ENCODE results near the gene BEND3.

The BEND3 gene

GRCh38 chr6:107083047-107083768, 32.1 kb downstream of the BEND3 start:
- Histone ChIP-seq H3K4me3 (ENCODE audit: low read length) (no peak overlapping the region), H3K36me3 (replicated peaks; ENCODE audit: insufficient read depth, low read length) (no peaks in the 10 kb centered on the region), H3K9ac (ENCODE audit: low read length) (no peak overlapping the region), H3K4me1 (ENCODE audit: low read length) (no peaks in the 10 kb centered on the region), H3K9me2 (replicated peaks; ENCODE audit: insufficient read depth, low read length) (no peaks in the 10 kb centered on the region), H3K9me3 (replicated peaks; ENCODE audit: insufficient read depth, low read length) (no peaks in the 10 kb centered on the region), H3K27ac (ENCODE audit: low read length) (no peak overlapping the region), H3K27me3 (replicated peaks; ENCODE audit: insufficient read depth, low read length) (no peaks in the 10 kb centered on the region), H3F3A (ENCODE audit: insufficient read depth, low read length) (no peaks in the 10 kb centered on the region), H3K79me2 (ENCODE audit: low read length) (no peaks in the 10 kb centered on the region), H4K20me1 (ENCODE audit: insufficient read depth, low read length) (no peaks in the 10 kb centered on the region), H3K4me2 (ENCODE audit: low read depth, low read length) (no peak overlapping the region), H2AFZ (ENCODE audit: low read length) (no peak overlapping the region)
- no peak for DNase-seq
- TF ChIP-seq EZH2 (optimal IDR thresholded peaks at IDR 0.05; ENCODE audit: low read depth, low read length): no peak
- TF ChIP-seq, protein P1, sequence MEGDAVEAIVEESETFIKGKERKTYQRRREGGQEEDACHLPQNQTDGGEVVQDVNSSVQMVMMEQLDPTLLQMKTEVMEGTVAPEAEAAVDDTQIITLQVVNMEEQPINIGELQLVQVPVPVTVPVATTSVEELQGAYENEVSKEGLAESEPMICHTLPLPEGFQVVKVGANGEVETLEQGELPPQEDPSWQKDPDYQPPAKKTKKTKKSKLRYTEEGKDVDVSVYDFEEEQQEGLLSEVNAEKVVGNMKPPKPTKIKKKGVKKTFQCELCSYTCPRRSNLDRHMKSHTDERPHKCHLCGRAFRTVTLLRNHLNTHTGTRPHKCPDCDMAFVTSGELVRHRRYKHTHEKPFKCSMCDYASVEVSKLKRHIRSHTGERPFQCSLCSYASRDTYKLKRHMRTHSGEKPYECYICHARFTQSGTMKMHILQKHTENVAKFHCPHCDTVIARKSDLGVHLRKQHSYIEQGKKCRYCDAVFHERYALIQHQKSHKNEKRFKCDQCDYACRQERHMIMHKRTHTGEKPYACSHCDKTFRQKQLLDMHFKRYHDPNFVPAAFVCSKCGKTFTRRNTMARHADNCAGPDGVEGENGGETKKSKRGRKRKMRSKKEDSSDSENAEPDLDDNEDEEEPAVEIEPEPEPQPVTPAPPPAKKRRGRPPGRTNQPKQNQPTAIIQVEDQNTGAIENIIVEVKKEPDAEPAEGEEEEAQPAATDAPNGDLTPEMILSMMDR (IDR thresholded peaks at IDR 0.05; ENCODE audit: low read length): no peak
- no peak for TF ChIP-seq EZH2phosphoT487 (IDR thresholded peaks at IDR 0.05; ENCODE audit: low read length)

- Histone ChIP-seq H3F3A (ENCODE audit: insufficient read depth, low read length) (no peaks in the 10 kb centered on the region), H3K9ac (ENCODE audit: low read length) (no peak overlapping the region), H4K20me1 (ENCODE audit: insufficient read depth, low read length) (no peaks in the 10 kb centered on the region), H3K79me2 (ENCODE audit: low read length) (no peaks in the 10 kb centered on the region), H3K4me3 (ENCODE audit: low read length) (no peak overlapping the region), H3K36me3 (replicated peaks; ENCODE audit: insufficient read depth, low read length) (no peaks in the 10 kb centered on the region), H3K9me3 (replicated peaks; ENCODE audit: insufficient read depth, low read length) (no peaks in the 10 kb centered on the region), H3K9me2 (replicated peaks; ENCODE audit: insufficient read depth, low read length) (no peaks in the 10 kb centered on the region), H3K27me3 (replicated peaks; ENCODE audit: insufficient read depth, low read length) (no peaks in the 10 kb centered on the region), H2AFZ (ENCODE audit: low read length) (no peak overlapping the region), H3K4me2 (ENCODE audit: low read depth, low read length) (no peak overlapping the region), H3K27ac (ENCODE audit: low read length) (no peak overlapping the region), H3K4me1 (ENCODE audit: low read length) (no peaks in the 10 kb centered on the region)
- DNase-seq: no peak
- TF ChIP-seq, protein P1 (IDR thresholded peaks at IDR 0.05; ENCODE audit: low read length): no peak
- TF ChIP-seq EZH2phosphoT487 (IDR thresholded peaks at IDR 0.05; ENCODE audit: low read length): no peak
- no peak for TF ChIP-seq EZH2 (optimal IDR thresholded peaks at IDR 0.05; ENCODE audit: low read depth, low read length)
These were observed 33.3 kb downstream of the BEND3 start for GRCh38 chr6:107082045-107082444.

GRCh38 chr6:107080036-107080435, 35.3 kb downstream of the BEND3 start:
- TF ChIP-seq, protein P1 (IDR thresholded peaks at IDR 0.05; ENCODE audit: low read length): peak; percentile 16
- TF ChIP-seq EZH2 (optimal IDR thresholded peaks at IDR 0.05; ENCODE audit: low read depth, low read length): no peak
- Histone ChIP-seq H3K4me1 (ENCODE audit: low read length) (no peaks in the 10 kb centered on the region), H3K4me3 (ENCODE audit: low read length) (no peak overlapping the region), H3K9me3 (replicated peaks; ENCODE audit: insufficient read depth, low read length) (no peaks in the 10 kb centered on the region), H3K79me2 (ENCODE audit: low read length) (no peaks in the 10 kb centered on the region), H3K27ac (ENCODE audit: low read length) (no peak overlapping the region), H2AFZ (ENCODE audit: low read length) (no peak overlapping the region), H3K4me2 (ENCODE audit: low read depth, low read length) (no peak overlapping the region), H4K20me1 (ENCODE audit: insufficient read depth, low read length) (no peaks in the 10 kb centered on the region), H3K27me3 (replicated peaks; ENCODE audit: insufficient read depth, low read length) (no peaks in the 10 kb centered on the region), H3K9me2 (replicated peaks; ENCODE audit: insufficient read depth, low read length) (no peaks in the 10 kb centered on the region), H3K36me3 (replicated peaks; ENCODE audit: insufficient read depth, low read length) (no peaks in the 10 kb centered on the region), H3F3A (ENCODE audit: insufficient read depth, low read length) (no peaks in the 10 kb centered on the region), H3K9ac (ENCODE audit: low read length) (no peak overlapping the region)
- no peak for DNase-seq

Measured in MM.1S (cell line).